ENCODE measurements around the gene SEH1L.
"Not testable (repeated sequence)": the region's sequence is repeated elsewhere in the genome, so short reads cannot be mapped to it uniquely, and the experiment has no call there.

The SEH1L gene

GRCh38 chr18:12934454-12935071, 13.2 kb upstream of the SEH1L start:
- FAIRE-seq (peak; percentile 23), DNase-seq (ENCODE audit: insufficient read length, low spot score) (peak; percentile 82)

GRCh38 chr18:12939162-12939561, 8.6 kb upstream of the SEH1L start:
- FAIRE-seq, result no peak
- DNase-seq (ENCODE audit: insufficient read length, low spot score), result no peak

- no peak for FAIRE-seq
- DNase-seq (ENCODE audit: insufficient read length, low spot score), result no peak
Observed at GRCh38 chr18:12943215-12943614, 4.6 kb upstream of the SEH1L start.

- FAIRE-seq (no peak), DNase-seq (ENCODE audit: insufficient read length, low spot score) (no peak)
Observed at GRCh38 chr18:12944709-12945108, 3.1 kb upstream of the SEH1L start.

GRCh38 chr18:12946549-12947284, 1.1 kb upstream of the SEH1L start:
- DNase-seq (ENCODE audit: insufficient read length, low spot score) (peak; percentile 48), FAIRE-seq (no peak)

GRCh38 chr18:12948050-12948804, 416 bp downstream of the SEH1L start:
- DNase-seq (ENCODE audit: insufficient read length, low spot score), result peak; percentile 82
- peak; percentile 80 for FAIRE-seq

GRCh38 chr18:12958478-12958877, 10.7 kb downstream of the SEH1L start:
- FAIRE-seq (no peak), DNase-seq (ENCODE audit: insufficient read length, low spot score) (no peak)

- FAIRE-seq, result no peak
- no peak for DNase-seq (ENCODE audit: insufficient read length, low spot score)
Observed at GRCh38 chr18:12960395-12960794, 12.6 kb downstream of the SEH1L start.

GRCh38 chr18:12960853-12961397, 13.1 kb downstream of the SEH1L start:
- DNase-seq (ENCODE audit: insufficient read length, low spot score) (no peak), FAIRE-seq (no peak)

GRCh38 chr18:12963069-12963468, 15.3 kb downstream of the SEH1L start:
- FAIRE-seq, result no peak
- no peak for DNase-seq (ENCODE audit: insufficient read length, low spot score)

GRCh38 chr18:12968115-12968514, 20.3 kb downstream of the SEH1L start:
- no peak for FAIRE-seq

GRCh38 chr18:12968619-12969018, 20.8 kb downstream of the SEH1L start:
- DNase-seq (ENCODE audit: insufficient read length, low spot score), result no peak
- FAIRE-seq, result no peak

More at GRCh38 chr18:12968115-12968514, 20.3 kb downstream of the SEH1L start:
- no peak for DNase-seq (ENCODE audit: insufficient read length, low spot score)

GRCh38 chr18:12973562-12974213, 25.9 kb downstream of the SEH1L start:
- DNase-seq (ENCODE audit: insufficient read length, low spot score) (no peak), FAIRE-seq (no peak)

GRCh38 chr18:12975488-12975887, 27.7 kb downstream of the SEH1L start:
- no peak for DNase-seq (ENCODE audit: insufficient read length, low spot score)
- no peak for FAIRE-seq

GRCh38 chr18:12976305-12976704, 28.5 kb downstream of the SEH1L start:
- FAIRE-seq, result no peak

GRCh38 chr18:12980065-12980464, 32.3 kb downstream of the SEH1L start:
- DNase-seq (ENCODE audit: insufficient read length, low spot score); FAIRE-seq: not testable (repeated sequence)

More at GRCh38 chr18:12976305-12976704, 28.5 kb downstream of the SEH1L start:
- DNase-seq (ENCODE audit: insufficient read length, low spot score), result no peak

- DNase-seq (ENCODE audit: insufficient read length, low spot score) (no peak), FAIRE-seq (no peak)
Observed at GRCh38 chr18:12989397-12990122, 41.7 kb downstream of the SEH1L start.

- DNase-seq (ENCODE audit: insufficient read length, low spot score) (no peak), FAIRE-seq (peak; percentile 96)
Observed at GRCh38 chr18:12990123-12990475, 42.3 kb downstream of the SEH1L start.

- FAIRE-seq, result no peak
- no peak for DNase-seq (ENCODE audit: insufficient read length, low spot score)
Observed at GRCh38 chr18:12990641-12990966, 42.8 kb downstream of the SEH1L start.

Measured in HTR-8/SVneo (cell line).